ENCODE measurements around the gene CPEB3.
"Not testable (repeated sequence)": the region's sequence is repeated elsewhere in the genome, so short reads cannot be mapped to it uniquely, and the experiment has no call there.

The CPEB3 gene

DNA sequence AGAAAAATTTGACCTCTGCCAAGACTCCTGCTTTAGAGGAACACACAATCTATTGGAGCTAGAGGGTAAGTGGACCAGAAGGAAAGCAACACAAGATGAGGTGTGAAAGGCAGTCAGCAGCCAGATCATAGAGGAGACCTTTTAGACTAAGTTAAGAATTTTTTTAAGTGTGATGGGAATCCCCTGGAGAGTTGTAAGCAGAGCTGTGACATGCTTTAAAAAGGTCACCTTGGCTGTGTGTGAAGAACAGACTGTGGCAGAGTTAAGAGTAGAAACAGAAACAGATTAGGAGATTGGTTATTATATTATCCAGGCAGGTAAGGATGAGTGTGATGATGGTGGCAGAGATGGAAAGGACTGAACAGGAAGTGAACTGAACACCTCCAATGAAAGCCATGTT is 23.5 kb downstream of the CPEB3 start:
- no peak for DNase-seq

DNA sequence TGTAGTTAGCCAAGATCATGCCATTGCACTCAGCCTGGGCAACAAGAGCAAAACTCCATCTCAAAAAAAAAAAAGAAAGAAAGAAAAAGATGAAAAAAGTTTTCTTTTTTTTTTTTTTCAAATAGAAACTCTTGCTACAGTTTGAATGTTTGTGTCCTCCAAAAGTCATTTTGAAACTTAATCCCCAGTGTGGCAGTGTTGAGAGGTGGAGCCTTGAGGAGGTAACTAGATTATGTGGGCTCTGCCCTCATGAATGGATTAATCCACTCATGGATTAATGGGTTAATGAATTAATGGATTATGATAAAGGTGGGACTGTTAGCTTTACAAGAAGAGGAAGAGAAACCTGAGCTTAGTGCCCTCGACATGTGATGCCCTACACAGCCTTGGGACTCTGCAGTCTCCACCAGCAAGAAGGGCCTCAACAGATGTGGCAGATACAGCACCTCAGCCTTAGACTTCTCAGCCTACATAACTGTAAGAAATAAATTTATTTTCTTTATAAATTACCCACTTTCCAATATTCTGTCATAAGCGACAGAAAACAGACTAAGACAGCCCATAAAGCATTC is 25.1 kb downstream of the CPEB3 start:
- DNase-seq: no peak

- DNase-seq: no peak
Observed at GRCh38 chr10:92264249-92264648, 26.6 kb downstream of the CPEB3 start.

DNA sequence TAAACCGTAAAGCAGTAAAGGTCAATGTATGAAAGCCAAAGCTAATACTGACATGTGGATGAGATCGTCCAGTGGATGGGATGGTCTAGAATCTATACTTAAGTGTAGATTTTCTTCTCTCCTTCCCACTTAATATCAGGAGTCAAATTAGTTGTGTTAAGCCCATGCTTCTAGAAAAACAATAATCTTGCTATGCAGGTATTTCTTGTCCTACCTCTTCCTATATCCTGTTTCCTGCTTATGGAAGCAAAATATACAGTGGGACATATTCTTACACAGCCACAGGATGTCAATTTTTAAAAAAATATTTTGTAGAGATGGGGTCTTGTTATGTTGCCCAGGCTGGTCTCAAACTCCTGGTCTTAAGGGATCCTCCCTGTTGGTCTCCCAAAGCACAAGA is 27.5 kb downstream of the CPEB3 start:
- no peak for DNase-seq

DNA sequence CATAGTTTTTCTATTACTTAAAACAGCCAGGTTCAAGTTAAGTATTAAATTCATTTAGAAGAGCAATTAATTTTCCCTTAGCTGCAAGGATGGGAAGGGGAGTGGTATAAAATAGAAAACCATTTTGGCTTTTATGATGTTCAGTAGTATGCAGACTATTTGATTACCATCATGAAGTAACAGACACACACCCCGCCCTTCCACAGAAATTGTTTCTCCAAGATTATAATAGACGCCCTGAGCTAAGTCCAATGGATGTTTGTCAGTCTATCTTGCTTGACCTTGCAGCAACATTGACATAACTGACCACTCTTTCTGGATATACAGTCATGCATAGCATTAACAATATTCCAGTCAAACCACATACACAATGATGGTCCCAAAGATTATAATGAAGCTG is 42.3 kb downstream of the CPEB3 start:
- DNase-seq: no peak

DNA sequence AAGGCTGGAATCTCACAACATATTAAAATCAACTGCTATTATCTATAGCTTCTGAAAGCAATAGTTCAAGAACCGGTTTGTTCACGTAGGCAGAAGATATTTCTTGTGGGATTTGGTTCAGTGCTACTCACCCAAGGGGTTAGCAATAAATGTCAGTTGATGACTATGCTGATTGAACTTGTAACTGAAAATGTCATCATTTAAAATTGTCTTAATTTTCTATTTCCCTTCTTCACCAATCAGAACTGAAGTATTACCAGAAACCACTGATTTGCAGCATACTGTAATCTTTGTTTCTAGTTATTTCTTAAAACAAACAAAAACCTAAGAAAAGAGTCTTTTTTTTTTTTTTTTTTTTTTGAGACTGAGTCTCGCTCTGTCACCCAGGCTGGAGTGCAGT is 46.1 kb downstream of the CPEB3 start:
- DNase-seq: no peak

DNA sequence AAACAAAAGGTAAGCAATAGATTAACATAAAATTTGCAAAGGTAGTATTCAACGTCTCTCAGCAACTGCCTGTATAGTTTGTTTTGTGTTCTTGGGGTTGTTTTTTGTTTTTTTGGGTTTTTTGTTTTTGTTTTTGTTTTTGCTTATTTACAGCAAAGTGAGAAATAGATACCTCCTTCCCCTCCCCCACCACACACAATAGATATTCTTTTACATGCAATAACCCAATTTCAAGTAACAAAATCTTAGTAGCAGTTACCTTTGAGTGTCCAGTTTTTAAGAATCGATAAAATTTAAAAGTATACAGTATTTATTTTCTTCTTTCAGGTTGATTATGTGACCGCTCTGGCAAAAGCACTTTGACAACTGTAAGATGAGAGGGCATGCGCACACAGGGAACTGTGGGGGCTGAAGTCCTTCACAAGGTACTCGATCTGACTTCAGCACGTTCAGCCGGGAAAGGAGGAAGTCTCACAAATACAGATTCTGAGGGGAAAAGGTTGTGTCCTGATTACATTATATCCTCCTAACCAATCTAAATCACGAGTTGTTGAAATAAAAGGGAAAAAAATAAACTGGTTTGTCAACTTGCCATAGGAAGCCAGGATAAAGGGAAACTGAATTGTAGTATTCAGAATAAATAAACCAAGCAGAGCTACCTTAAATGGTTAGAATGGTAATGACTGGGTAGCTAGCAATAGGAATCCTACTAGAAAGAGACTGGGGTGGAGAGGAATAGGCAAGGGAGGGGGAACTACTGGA is 47.8 kb downstream of the CPEB3 start:
- peak; percentile 56 for DNase-seq

DNA sequence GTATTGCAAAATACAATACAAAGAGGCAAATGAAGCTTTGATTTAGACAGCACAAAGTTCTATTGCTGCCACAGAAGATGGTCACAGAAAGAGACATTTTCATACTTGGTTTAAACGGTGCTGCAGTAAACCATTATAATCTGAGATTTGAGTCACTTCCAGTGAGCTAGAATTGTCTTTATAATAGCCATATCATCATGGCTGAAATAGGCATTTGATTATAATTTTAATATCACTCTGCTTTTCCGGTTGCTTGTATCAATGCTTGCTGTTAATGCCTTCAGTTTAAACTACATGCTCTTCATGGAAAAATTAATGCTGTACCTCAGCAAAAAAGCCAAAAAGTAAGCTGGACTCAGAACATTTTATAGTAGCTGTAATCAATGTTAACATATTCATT is 48.5 kb downstream of the CPEB3 start:
- DNase-seq: no peak

GRCh38 chr10:92241501-92241900 is 49.4 kb downstream of the CPEB3 start:
- no peak for DNase-seq

GRCh38 chr10:92241158-92241500 is 49.7 kb downstream of the CPEB3 start:
- peak; percentile 14 for DNase-seq

DNA sequence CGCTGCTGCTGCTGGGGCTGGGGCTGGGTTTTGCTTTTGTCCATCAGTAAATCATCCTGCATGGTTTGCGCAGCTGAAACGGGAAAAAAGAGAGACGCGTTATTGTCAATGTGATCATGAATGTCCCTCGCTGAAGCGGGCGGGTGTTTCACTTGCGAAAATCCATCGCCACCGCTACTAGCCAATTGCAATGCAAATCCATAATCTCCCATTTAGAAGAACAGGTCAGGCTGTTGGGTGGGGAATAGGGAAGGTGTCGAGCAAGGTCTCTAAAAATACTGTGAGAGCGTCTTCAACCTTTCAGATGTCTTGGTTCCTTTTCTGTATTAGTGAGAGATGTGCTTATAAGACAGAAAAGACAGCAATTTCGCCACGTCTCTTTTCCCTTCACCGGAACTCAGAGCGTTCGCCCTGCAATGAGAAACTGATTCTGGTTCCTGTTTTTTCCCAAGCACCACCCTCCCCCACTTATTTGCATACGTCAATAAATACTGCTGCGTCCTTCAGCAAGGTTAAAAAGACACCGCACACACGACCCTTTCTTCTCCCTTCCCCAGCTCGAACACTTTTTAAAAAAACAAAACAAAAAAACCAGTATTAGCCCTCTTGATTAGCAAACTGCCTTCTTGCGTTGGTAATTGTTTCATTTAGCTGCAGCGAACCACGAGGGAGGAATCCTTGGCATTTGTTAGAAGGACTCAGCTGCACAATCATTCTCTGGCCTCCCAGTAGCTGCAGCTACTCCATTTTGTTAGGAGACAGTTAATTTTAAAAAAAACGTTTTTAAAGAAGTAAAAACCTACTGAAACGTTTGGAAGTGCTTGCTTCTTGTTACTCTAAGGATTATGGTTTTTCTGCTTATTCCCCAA is 50.4 kb downstream of the CPEB3 start:
- peak; percentile 48 for DNase-seq

DNA sequence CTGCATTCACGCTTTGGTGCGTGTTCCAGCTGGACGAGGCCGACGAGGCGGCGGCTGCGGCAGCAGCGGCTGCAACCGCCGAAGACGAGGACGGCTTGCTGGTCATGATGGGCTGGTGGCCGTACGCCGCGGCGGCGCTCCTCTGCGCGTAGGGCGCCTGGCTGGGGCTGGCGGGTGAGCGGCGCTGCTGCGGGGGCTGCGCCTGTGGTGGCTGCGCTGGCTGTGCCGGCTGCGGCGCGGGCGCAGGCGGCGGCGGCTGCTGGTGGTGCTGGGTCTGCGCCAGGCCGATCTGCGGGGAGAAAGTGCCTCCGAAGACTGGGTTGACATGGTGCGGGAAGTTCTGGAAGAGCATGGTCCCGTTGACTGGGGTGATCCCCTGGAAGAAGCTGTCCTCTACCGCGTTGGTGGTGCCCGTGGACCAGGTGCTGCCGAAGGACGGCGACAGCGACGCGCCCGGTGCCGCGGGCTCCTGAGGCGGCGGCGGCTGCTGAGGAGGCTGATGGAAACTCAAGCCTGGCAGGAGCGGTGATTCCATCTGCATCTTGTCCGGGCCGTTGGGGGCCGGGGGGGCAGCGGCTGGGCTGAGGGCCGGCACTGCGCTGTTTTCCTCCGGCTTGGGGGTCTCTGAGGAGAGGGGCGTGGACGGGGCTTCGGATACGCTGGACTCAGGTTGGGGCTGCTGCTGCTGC is 51.1 kb downstream of the CPEB3 start:
- DNase-seq: peak; percentile 16

- no peak for DNase-seq
Observed at GRCh38 chr10:92239151-92239599, 51.7 kb downstream of the CPEB3 start.

DNA sequence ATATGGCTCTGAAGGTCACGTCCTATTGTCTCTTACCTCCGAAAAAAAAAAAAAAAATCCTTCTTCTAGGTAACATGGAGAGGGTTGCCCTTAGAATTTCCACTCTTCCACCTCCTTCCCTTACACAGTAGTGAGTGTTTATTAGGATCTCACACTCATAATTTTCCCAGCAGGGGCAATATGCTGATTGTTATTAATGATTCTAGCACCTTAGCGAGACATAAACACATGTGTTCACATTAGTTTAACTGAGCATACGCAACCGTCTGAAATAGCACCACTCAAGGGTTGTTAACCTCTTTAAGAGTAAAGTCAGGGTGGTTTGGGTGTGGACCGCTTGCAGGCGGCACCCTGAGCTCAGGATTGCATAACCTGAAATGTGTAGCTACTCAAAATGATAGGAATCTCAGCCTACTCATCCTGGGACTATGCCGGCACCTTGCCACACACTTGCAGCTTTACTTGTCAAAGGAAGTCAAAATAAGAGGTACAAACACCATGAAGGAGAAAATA is 52.2 kb downstream of the CPEB3 start:
- peak; percentile 16 for DNase-seq

- no peak for DNase-seq
Observed at GRCh38 chr10:92238054-92238585, 52.8 kb downstream of the CPEB3 start.

DNA sequence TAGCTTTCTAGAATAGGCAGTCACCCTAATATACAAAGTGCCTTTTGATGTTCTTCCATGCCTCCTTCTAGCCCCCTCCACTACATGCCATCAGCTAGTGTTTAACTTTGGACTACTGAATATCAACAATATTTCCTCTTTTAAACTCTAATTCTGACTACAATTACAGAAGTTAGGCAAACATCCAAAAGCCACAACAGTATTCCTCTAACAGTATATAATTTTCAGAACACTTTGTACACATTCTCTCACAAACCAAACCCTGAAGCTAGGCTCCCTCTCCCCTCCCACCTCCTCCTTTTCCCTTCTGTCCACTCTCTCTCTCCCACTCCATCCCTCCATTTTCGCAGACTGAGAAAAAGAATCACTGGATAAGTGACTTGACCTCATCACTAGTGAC is 59.7 kb downstream of the CPEB3 start:
- DNase-seq: no peak

DNA sequence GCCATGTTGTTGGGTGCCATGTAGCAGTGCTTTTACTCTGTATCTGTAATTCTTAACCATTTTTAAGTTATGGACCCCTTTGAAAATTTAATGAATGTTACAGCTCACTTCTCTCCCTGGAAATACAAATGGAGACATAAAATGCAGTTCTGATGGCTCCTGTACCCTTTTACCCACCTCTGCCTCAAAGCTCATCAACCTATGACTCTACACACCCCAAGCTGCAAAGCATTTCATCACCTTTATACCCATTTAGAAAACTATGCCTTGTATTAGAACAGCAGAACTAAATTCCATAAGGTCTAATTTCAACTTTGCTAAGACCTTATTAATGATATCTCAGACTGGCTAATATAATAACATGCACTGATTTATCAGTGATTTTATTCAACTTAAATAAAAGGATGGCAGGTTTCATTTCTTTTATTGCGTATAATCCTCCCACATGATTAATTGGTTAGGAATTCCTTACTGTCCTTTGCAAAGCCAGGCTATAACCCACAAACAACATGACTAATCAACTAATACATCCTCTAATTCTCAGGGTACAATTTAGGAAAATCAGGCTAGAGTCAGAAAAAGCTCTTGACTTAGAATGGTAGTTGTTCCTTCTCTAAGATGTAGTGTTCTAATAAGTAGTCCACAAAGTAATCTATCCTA is 68.1 kb downstream of the CPEB3 start:
- peak; percentile 71 for DNase-seq

- DNase-seq: no peak
Observed at GRCh38 chr10:92219559-92219958, 71.3 kb downstream of the CPEB3 start.

DNA sequence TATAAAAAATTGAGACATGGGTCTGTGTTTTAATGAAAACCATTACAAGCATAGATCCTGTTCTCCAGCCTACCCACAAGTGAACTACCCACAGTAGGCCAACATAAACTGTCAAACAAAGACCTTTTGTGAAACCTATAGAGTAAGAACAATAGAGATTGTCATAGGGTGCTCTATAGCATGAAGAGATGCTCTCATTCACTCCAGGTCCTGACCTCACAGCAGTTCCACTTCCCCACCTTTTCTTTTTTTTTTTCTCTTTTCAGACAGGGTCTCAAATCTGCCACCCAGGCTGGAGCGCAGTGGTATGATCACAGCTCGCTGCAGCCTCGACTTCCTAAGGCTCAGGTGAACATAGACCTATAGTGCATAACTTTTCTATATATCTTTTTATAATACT is 72.3 kb downstream of the CPEB3 start:
- DNase-seq: no peak

DNA sequence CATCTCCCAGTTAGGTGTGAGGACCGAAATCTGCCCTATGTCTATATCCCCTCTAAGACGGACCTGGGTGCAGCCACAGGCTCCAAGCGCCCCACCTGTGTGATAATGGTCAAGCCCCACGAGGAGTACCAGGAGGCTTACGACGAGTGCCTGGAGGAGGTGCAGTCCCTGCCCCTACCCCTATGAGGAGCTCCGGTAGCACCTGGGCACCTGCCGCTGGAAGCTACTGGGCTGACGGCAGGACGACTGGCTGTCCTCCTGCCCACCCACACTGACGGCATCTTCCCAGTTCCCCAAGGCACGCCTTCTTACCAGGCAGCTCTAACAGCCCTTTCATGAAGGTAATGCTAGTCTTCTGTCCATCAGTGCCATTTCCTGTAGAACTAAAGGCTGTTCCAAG is 74.3 kb downstream of the CPEB3 start:
- not testable (repeated sequence) for DNase-seq

DNA sequence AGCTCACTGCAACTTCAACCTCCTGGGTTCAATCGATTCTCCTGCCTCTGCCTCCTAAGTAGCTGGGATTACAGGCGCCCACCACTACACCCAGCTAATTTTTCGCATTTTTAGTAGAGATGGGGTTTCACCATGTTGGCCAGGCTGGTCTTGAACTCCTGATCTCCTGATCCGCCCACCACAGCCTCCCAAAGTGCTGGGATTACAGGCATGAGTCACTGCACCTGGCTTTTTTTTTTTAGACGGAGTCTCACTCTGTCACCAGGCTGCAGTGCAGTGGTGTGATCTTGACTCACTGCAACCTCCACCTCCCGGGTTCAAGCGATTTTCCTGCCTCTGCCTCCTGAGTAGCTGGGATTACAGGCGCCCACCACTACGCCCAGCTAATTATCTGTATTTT is 75.7 kb downstream of the CPEB3 start:
- DNase-seq: not testable (repeated sequence)

DNA sequence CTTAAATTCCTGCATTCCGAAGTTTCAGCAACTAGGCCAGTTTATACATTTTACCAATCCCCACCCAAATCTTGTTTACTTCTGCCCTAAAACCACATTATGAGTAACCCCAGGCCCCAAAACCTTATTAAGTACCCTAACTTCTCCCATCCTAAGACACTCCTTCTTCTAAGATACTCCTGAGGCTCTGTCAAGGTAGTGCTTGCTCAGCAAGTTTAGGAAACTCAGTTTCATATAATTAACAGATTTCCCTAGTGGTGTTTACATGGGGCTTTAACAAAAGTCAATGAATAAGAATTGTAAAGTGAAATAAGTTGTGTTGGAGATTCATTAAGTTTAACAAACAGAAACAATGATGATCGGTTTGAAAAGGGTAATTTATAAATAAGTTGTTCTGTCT is 77.8 kb downstream of the CPEB3 start:
- DNase-seq: no peak
